ENCODE results near the gene GATA2. TPM values are rescaled to one million over a fixed set of nuclear protein-coding genes. Genes with fewer than 3 reads are reported as not detected.

The GATA2 gene
- total RNA-seq, 1 experiment from 2014 or later, result 18.6 TPM

DNA sequence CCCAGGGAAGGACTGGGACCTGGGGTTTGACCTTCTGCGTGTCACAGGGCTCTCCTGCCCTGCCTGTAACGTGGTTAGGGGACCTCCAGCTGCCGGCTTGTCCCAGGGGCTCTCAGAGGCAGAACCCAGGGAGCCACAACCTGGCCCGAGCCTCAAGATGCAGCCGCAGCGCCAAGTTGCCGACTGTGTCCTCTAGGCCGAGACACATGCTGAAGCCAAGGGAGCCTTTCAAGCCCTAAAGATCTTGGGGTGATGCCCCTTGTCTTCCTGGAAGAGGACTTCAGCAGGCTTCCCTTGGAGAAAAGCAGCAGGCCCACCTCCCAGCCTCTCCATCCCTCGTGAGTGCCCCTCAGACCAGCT, 33.6 kb downstream of the GATA2 start:
- TF ChIP-seq TCF7L2 (IDR thresholded peaks at IDR 0.05; ENCODE audit: borderline replicate concordance, extremely low read depth, insufficient read depth, insufficient read length) (no peak), SIN3A (IDR thresholded peaks at IDR 0.05; ENCODE audit: low read depth) (no peak), EGR1 (IDR thresholded peaks at IDR 0.05; ENCODE audit: low read depth) (no peak), ZNF274 (IDR thresholded peaks at IDR 0.05; ENCODE audit: low read depth, low read length) (no peak)
- TF ChIP-seq, protein P1, sequence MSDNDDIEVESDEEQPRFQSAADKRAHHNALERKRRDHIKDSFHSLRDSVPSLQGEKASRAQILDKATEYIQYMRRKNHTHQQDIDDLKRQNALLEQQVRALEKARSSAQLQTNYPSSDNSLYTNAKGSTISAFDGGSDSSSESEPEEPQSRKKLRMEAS (IDR thresholded peaks at IDR 0.05), result no peak
- no peaks in the 10 kb centered on the region for H3K4me1 ChIP-seq (ENCODE audit: control insufficient read depth in 1 of 2, insufficient read depth in 2 of 2, low read length in 2 of 2)
- no peaks in the 10 kb centered on the region for H3K79me2 ChIP-seq (ENCODE audit: insufficient read depth, low read length)
- ChIA-PET RAD21 (ENCODE audit: low non-redundant PET in 1 of 2, low total read pairs in 2 of 2, uncharacterized antibody in 2 of 2, unreplicated experiment in 2 of 2) (no interaction called here), POLR2A (no interaction called here), CTCF (no interaction called here)
- H3K4me2 ChIP-seq (ENCODE audit: low read length), result no peak overlapping the region
- peaks cover 17% of the 10 kb centered on the region; the same call in 1 of the 2 replicates for H3K27me3 ChIP-seq (ENCODE audit: insufficient read depth, low read length)
- intact Hi-C loops (cut with micrococcal nuclease), result no loop called here
- DNase-seq (ENCODE audit: low read depth, low spot score) (no peak), ATAC-seq (no peak)
- H3K9ac ChIP-seq (ENCODE audit: low read length), result no peak overlapping the region
- no peak overlapping the region for H2AFZ ChIP-seq (ENCODE audit: low read depth, low read length, poor library complexity, severe bottlenecking)
- H3K4me3 ChIP-seq (replicated peaks in 1 of 2; ENCODE audit: low read depth in 1 of 2, low read length in 2 of 2), result no peak overlapping the region
- H3K9me2 ChIP-seq (ENCODE audit: insufficient read depth), result no peaks in the 10 kb centered on the region
- no peaks in the 10 kb centered on the region for H4K20me1 ChIP-seq (ENCODE audit: insufficient read depth)
- no peak overlapping the region for H3K27ac ChIP-seq (ENCODE audit: low read depth, low read length)
- BruUV-seq (replicated peaks), result no TSS peak
- H3K36me3 ChIP-seq (ENCODE audit: control insufficient read depth in 1 of 2, insufficient read depth in 2 of 2, low read length in 2 of 2), result no peaks in the 10 kb centered on the region
- H3K9me3 ChIP-seq (ENCODE audit: control insufficient read depth in 1 of 2, insufficient read depth in 1 of 2, low read depth in 1 of 2, low read length in 2 of 2), result no peaks in the 10 kb centered on the region

DNA sequence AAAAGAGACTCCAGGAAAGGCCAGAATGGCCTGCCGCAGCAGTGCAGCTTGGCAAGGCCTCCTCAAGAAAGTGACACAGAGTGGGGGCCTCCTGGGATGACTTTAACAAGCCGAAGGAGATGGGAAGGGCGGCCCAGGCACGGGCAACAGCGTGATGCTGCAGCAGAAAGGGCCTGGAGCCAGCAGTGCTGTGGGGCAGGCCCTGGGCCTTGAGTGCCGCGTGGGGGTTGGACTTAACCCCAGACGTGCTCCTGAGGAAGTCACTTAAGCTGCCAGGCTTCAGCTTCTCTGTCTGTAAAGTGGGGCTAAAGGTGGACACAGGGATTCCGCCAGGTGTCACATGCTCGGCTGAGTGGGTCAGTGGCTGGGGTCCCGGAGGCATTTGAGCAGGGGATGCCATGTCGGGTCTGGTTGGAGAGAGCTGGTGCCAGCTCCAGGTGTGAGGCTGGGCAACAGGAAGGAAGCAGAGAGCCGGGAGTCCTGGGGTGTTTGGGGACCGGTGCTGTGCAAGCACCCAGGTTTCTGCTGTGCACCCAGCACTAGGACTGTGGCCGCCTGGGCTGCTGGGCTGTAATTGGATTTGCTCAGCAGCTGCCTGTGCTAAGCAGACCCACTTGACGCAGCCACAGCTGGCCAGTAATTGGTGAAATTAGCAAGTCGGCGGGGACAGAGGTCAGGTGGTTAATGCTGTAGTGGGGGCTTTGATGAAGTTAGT, 34.1 kb downstream of the GATA2 start:
- no peak overlapping the region for H3K27ac ChIP-seq (ENCODE audit: low read depth, low read length)
- H3K4me2 ChIP-seq (ENCODE audit: low read length), result no peak overlapping the region
- no peak overlapping the region for H3K4me3 ChIP-seq (replicated peaks in 1 of 2; ENCODE audit: low read depth in 1 of 2, low read length in 2 of 2)
- H4K20me1 ChIP-seq (ENCODE audit: insufficient read depth), result no peaks in the 10 kb centered on the region
- BruUV-seq (replicated peaks), result no TSS peak
- no peaks in the 10 kb centered on the region for H3K9me2 ChIP-seq (ENCODE audit: insufficient read depth)
- H3K36me3 ChIP-seq (ENCODE audit: control insufficient read depth in 1 of 2, insufficient read depth in 2 of 2, low read length in 2 of 2), result no peaks in the 10 kb centered on the region
- intact Hi-C loops (cut with micrococcal nuclease), result no loop called here
- H3K9me3 ChIP-seq (ENCODE audit: control insufficient read depth in 1 of 2, insufficient read depth in 1 of 2, low read depth in 1 of 2, low read length in 2 of 2), result no peaks in the 10 kb centered on the region
- RAD21 ChIA-PET (ENCODE audit: low non-redundant PET in 1 of 2, low total read pairs in 2 of 2, uncharacterized antibody in 2 of 2, unreplicated experiment in 2 of 2), result no interaction called here
- no peak overlapping the region for H2AFZ ChIP-seq (ENCODE audit: low read depth, low read length, poor library complexity, severe bottlenecking)
- ATAC-seq (no peak), DNase-seq (ENCODE audit: low read depth, low spot score) (no peak)
- POLR2A ChIA-PET, result no interaction called here
- TF ChIP-seq, protein P2, sequence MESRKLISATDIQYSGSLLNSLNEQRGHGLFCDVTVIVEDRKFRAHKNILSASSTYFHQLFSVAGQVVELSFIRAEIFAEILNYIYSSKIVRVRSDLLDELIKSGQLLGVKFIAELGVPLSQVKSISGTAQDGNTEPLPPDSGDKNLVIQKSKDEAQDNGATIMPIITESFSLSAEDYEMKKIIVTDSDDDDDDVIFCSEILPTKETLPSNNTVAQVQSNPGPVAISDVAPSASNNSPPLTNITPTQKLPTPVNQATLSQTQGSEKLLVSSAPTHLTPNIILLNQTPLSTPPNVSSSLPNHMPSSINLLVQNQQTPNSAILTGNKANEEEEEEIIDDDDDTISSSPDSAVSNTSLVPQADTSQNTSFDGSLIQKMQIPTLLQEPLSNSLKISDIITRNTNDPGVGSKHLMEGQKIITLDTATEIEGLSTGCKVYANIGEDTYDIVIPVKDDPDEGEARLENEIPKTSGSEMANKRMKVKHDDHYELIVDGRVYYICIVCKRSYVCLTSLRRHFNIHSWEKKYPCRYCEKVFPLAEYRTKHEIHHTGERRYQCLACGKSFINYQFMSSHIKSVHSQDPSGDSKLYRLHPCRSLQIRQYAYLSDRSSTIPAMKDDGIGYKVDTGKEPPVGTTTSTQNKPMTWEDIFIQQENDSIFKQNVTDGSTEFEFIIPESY (IDR thresholded peaks at IDR 0.05; ENCODE audit: extremely low read depth, insufficient replicate concordance, low read length), result no peak
- TF ChIP-seq EGR1 (IDR thresholded peaks at IDR 0.05; ENCODE audit: low read depth) (no peak), JUND (IDR thresholded peaks at IDR 0.05) (no peak), ZNF274 (IDR thresholded peaks at IDR 0.05; ENCODE audit: low read depth, low read length) (no peak)
- H3K27me3 ChIP-seq (ENCODE audit: insufficient read depth, low read length), result peaks cover 15% of the 10 kb centered on the region; the same call in 1 of the 2 replicates
- CTCF ChIA-PET, result no interaction called here
- H3K79me2 ChIP-seq (ENCODE audit: insufficient read depth, low read length), result no peaks in the 10 kb centered on the region
- no peaks in the 10 kb centered on the region for H3K4me1 ChIP-seq (ENCODE audit: control insufficient read depth in 1 of 2, insufficient read depth in 2 of 2, low read length in 2 of 2)
- no peak overlapping the region for H3K9ac ChIP-seq (ENCODE audit: low read length)
